Measurements from ENCODE around the gene LGALS3BP.

DNA sequence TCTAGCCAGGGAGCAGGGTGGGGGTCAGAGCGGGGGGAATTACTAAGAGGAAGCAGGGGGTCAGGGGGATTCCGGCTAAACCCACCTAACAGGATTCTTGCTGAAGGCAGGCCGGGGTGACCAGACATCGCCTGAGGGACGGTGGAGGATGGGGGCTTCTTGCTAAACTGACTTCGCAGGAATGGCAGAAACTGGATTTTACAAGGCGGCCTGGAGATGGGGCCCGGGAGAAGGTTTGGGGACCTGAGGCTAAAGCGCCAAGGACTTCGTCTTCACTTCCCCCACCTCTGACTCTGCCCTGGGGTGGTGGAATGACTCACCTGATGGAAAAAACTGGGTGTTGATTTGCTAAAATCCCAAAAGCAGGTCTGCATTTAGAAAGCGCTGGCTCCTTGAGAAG is 23.5 kb downstream of the LGALS3BP start:
- TF ChIP-seq POLR2A (IDR thresholded peaks at IDR 0.05; ENCODE audit: borderline replicate concordance, extremely low read depth, insufficient read depth, insufficient read length): no peak
- TF ChIP-seq, protein P1, sequence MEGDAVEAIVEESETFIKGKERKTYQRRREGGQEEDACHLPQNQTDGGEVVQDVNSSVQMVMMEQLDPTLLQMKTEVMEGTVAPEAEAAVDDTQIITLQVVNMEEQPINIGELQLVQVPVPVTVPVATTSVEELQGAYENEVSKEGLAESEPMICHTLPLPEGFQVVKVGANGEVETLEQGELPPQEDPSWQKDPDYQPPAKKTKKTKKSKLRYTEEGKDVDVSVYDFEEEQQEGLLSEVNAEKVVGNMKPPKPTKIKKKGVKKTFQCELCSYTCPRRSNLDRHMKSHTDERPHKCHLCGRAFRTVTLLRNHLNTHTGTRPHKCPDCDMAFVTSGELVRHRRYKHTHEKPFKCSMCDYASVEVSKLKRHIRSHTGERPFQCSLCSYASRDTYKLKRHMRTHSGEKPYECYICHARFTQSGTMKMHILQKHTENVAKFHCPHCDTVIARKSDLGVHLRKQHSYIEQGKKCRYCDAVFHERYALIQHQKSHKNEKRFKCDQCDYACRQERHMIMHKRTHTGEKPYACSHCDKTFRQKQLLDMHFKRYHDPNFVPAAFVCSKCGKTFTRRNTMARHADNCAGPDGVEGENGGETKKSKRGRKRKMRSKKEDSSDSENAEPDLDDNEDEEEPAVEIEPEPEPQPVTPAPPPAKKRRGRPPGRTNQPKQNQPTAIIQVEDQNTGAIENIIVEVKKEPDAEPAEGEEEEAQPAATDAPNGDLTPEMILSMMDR (IDR thresholded peaks at IDR 0.05 in 2 of 3, conservative IDR thresholded peaks at IDR 0.05 in 1 of 3; ENCODE audit: borderline replicate concordance in 1 of 3, insufficient read depth in 1 of 3, low read depth in 2 of 3, low read length in 2 of 3): no peak
- TF ChIP-seq JUND (IDR thresholded peaks at IDR 0.05): no peak
- TF ChIP-seq EGR1 (IDR thresholded peaks at IDR 0.05; ENCODE audit: low read depth): no peak
- no peak for TF ChIP-seq ELF1 (IDR thresholded peaks at IDR 0.05; ENCODE audit: borderline replicate concordance, low read depth)
- TF ChIP-seq REST (IDR thresholded peaks at IDR 0.05; ENCODE audit: low read depth): no peak
